MM.1S (cell line): ENCODE measurements around the gene CCDC43.
"Not testable (repeated sequence)": the region's sequence is repeated elsewhere in the genome, so short reads cannot be mapped to it uniquely, and the experiment has no call there.

Experiments
- DNase-seq: peaks from one replicate; pipeline ENCODE4 v3.0.0-alpha.2; 2015
- H2AFZ ChIP-seq: fragments of 300-600 bp; sonication (generic); 2 replicates; pipeline ENCODE4 v1.6.0; 2016; ENCODE audit warnings: antibody characterized with exemption, low read length
- H3F3A ChIP-seq: fragments of 300-600 bp; sonication (generic); 2 replicates; pipeline ENCODE4 v1.6.1; 2016; ENCODE audit warnings: mild to moderate bottlenecking, antibody characterized with exemption, low read length, moderate library complexity, mixed read lengths; ENCODE audit not compliant: insufficient read depth
- H3K27ac ChIP-seq: fragments of 300-600 bp; sonication (generic); 2 replicates; pipeline ENCODE4 v1.5.1; 2016; ENCODE audit warnings: mild to moderate bottlenecking, low read length
- H3K27me3 ChIP-seq: fragments of 300-600 bp; sonication (generic); replicated peaks from 2 replicates; pipeline ENCODE4 v1.6.0; 2016; ENCODE audit warnings: low read length; ENCODE audit not compliant: insufficient read depth
- H3K36me3 ChIP-seq: fragments of 300-600 bp; sonication (generic); replicated peaks from 2 replicates; pipeline ENCODE4 v1.6.1; 2016; ENCODE audit warnings: mild to moderate bottlenecking, low read length, mixed read lengths; ENCODE audit not compliant: insufficient read depth
- H3K4me1 ChIP-seq: fragments of 300-600 bp; sonication (generic); 2 replicates; pipeline ENCODE4 v1.6.1; 2016; ENCODE audit warnings: low read length, mixed read lengths
- H3K4me2 ChIP-seq: fragments of 300-600 bp; sonication (generic); 2 replicates; pipeline ENCODE4 v1.6.0; 2016; ENCODE audit warnings: low read depth, low read length
- H3K4me3 ChIP-seq: fragments of 300-600 bp; sonication (generic); 2 replicates; pipeline ENCODE4 v1.5.1; 2016; ENCODE audit warnings: low read length, mixed read lengths
- H3K79me2 ChIP-seq: fragments of 300-600 bp; sonication (generic); 2 replicates; pipeline ENCODE4 v1.6.1; 2016; ENCODE audit warnings: mixed run types, low read length, mixed read lengths
- H3K9ac ChIP-seq: fragments of 300-600 bp; sonication (generic); 2 replicates; pipeline ENCODE4 v1.6.1; 2016; ENCODE audit warnings: low read length, mixed read lengths
- H3K9me2 ChIP-seq: fragments of 300-600 bp; sonication (generic); replicated peaks from 2 replicates; pipeline ENCODE4 v1.6.1; 2016; ENCODE audit warnings: mild to moderate bottlenecking, low read length, mixed read lengths; ENCODE audit not compliant: insufficient read depth
- H3K9me3 ChIP-seq: fragments of 300-600 bp; sonication (generic); replicated peaks from 2 replicates; pipeline ENCODE4 v1.6.1; 2016; ENCODE audit warnings: mild to moderate bottlenecking, low read length, mixed read lengths; ENCODE audit not compliant: insufficient read depth
- H4K20me1 ChIP-seq: fragments of 300-600 bp; sonication (generic); 2 replicates; pipeline ENCODE4 v1.6.1; 2016; ENCODE audit warnings: mild to moderate bottlenecking, low read length, moderate library complexity, mixed read lengths; ENCODE audit not compliant: insufficient read depth
- CTCF ChIP-seq: fragments of 300-600 bp; sonication (generic); IDR thresholded peaks from 2 replicates; pipeline ENCODE4 v1.5.1; 2016; ENCODE audit warnings: antibody characterized with exemption, low read length, mixed read lengths
- EZH2 ChIP-seq: fragments of 300-600 bp; sonication (generic); optimal IDR thresholded peaks from 2 replicates; pipeline ENCODE3; 2017; ENCODE audit warnings: low read depth, mild to moderate bottlenecking, antibody characterized with exemption, low read length, mixed read lengths
- EZH2phosphoT487 ChIP-seq: fragments of 300-600 bp; sonication (generic); IDR thresholded peaks from 2 replicates; pipeline ENCODE4 v1.6.1; 2018; ENCODE audit warnings: antibody characterized with exemption, low read length

The CCDC43 gene

GRCh38 chr17:44719444-44719843 lies 29.9 kb upstream of the CCDC43 start:
- H3K9ac ChIP-seq, result no peak overlapping the region
- no peaks in the 10 kb centered on the region for H3K9me3 ChIP-seq
- no peaks in the 10 kb centered on the region for H3K9me2 ChIP-seq
- no peaks in the 10 kb centered on the region for H3K36me3 ChIP-seq
- H3K4me1 ChIP-seq, result no peaks in the 10 kb centered on the region
- no peak overlapping the region for H3K27ac ChIP-seq
- no peaks in the 10 kb centered on the region for H3F3A ChIP-seq
- DNase-seq, result no peak
- no peak overlapping the region for H3K4me2 ChIP-seq
- H4K20me1 ChIP-seq, result no peaks in the 10 kb centered on the region
- no peaks in the 10 kb centered on the region for H3K79me2 ChIP-seq
- no peak overlapping the region for H2AFZ ChIP-seq
- no peak overlapping the region for H3K4me3 ChIP-seq
- no peaks in the 10 kb centered on the region for H3K27me3 ChIP-seq
- TF ChIP-seq CTCF (no peak), EZH2 (no peak), EZH2phosphoT487 (no peak)

DNA sequence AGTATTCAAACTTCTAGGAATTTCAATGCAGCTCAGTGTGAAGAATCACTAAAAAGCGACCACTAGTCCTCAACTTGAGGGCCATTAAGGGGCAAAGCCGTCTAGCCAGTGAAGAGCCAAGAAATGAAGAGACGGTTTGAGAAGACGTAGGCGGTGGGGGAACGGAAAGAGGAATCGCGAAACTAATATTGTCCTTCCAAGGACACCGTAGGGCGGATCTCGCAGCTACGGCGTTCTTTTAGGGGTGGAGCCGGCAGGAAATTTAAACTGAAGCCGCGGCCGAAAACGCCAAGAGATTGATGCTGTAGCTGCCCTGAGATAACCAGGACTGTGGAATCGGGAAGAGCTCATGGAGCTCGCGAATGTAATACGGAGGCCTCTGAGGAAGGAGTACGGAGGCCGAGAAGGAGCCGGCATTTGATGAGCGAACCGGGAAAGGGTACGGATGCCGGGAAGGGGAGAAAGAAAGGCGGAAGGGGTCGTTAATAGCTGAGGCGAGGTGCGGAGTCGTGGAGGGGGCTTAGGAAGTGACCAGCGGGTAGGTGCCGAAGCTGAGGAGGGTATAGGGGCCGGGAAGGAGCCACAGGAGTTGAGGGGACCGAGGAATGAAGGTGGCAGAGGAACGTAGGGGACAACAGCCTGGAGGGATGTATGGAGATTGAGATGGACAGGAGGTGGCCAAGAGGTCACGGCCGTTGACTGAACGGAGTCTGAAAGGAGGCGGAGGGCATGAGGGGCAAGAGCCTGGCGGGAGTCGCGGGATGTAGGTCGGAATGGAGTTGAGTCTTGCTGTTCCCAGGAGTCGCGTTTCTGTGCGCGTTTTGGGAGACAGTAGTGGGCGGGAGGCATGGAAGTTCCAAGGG lies 19.1 kb upstream of the CCDC43 start, which contains the start of gene DBF4B:
Gene DBF4B (plus strand): TSS at position 265 of the 863 bp plus-strand sequence. CDS start 156 bp downstream, at position 421.
- H3K27me3 ChIP-seq, result no peaks in the 10 kb centered on the region
- peak within 1 kb of the TSS; percentile 63 for H3K9ac ChIP-seq
- peak within 1 kb of the TSS; percentile 93 for H3K4me3 ChIP-seq
- H3K4me1 ChIP-seq, result peaks cover 9% of the 10 kb centered on the region
- H3K79me2 ChIP-seq, result peaks cover 13% of the 10 kb centered on the region
- H3K9me2 ChIP-seq, result no peaks in the 10 kb centered on the region
- peak within 1 kb of the TSS; percentile 88 for H3K4me2 ChIP-seq
- H3F3A ChIP-seq, result no peaks in the 10 kb centered on the region
- H4K20me1 ChIP-seq, result no peaks in the 10 kb centered on the region
- TF ChIP-seq CTCF (no peak), EZH2phosphoT487 (no peak), EZH2 (no peak)
- H3K27ac ChIP-seq, result peak within 1 kb of the TSS; percentile 12; the same call in 1 of the 2 replicates
- H3K36me3 ChIP-seq, result no peaks in the 10 kb centered on the region
- peak; percentile 88 for DNase-seq
- H3K9me3 ChIP-seq, result no peaks in the 10 kb centered on the region
- peak within 1 kb of the TSS; percentile 98 for H2AFZ ChIP-seq

DNA sequence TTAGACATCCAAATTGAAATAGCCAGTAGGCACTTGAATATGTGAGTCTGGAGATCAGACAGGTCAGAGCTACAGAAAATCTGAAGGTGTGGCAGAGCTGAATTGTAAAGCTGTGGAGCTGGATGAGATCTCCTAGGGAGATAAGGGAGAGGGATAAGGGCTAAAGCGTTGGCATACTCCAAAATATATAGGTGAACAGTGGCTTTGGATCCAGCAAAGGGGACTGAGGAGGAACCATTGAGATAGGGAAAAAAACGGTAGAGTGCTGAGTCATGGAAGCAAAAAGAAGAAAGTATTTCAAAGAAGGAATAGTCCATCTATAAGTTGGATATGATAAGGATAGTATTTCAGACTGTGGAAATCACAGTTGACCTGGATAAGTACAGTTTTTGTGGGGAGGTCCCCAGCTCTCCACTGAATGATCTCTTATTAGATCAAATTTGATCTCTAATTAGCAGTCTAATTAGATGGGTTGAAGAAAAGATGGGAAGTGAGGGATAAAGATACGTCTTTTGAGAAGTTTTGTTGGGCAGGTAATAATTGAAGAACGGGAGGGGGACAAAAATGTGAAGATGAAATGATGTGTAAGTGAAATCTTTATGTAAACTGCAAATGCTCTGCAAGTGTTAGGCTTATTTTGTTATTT lies 18.3 kb upstream of the CCDC43 start:
- peak overlapping the region; percentile 63 for H3K9ac ChIP-seq
- no peak for TF ChIP-seq CTCF
- no peak for TF ChIP-seq EZH2
- no peak for TF ChIP-seq EZH2phosphoT487
- H3K4me3 ChIP-seq, result peak overlapping the region; percentile 93
- H3K27me3 ChIP-seq, result no peaks in the 10 kb centered on the region
- H3K9me2 ChIP-seq, result no peaks in the 10 kb centered on the region
- H3K27ac ChIP-seq, result peak overlapping the region; percentile 12; the same call in 1 of the 2 replicates
- no peaks in the 10 kb centered on the region for H3F3A ChIP-seq
- DNase-seq, result no peak
- peaks cover 9% of the 10 kb centered on the region for H3K4me1 ChIP-seq
- no peaks in the 10 kb centered on the region for H3K9me3 ChIP-seq
- peaks cover 13% of the 10 kb centered on the region for H3K79me2 ChIP-seq
- H3K4me2 ChIP-seq, result peak overlapping the region; percentile 88
- peak overlapping the region; percentile 98 for H2AFZ ChIP-seq
- no peaks in the 10 kb centered on the region for H4K20me1 ChIP-seq
- H3K36me3 ChIP-seq, result no peaks in the 10 kb centered on the region

DNA sequence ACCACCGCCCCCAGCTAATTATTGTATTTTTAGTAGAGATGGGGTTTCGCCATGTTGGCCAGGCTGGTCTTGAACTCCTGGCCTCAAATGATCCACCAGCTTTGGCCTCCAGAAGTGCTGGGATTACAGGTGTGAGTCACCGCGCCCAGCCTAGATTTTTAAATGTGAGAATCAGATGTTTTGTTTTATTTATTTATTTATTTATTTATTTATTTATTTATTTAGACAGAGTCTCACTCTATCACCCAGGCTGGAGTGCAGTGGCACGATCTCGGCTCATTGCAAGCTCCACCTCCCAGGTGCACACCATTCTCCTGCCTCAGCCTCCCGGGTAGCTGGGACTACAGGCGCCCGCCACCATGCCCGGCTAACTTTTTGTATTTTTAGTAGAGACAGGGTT lies 10.7 kb upstream of the CCDC43 start:
- not testable (repeated sequence) for H3K9ac ChIP-seq, H3K9me2 ChIP-seq

More for the DNA sequence above, 10.7 kb upstream of the CCDC43 start:
- H3K9me3 ChIP-seq, H3K4me2 ChIP-seq, H3K79me2 ChIP-seq, H3K36me3 ChIP-seq, H3F3A ChIP-seq, H4K20me1 ChIP-seq, H3K4me1 ChIP-seq, DNase-seq, H3K27ac ChIP-seq, H3K4me3 ChIP-seq, H2AFZ ChIP-seq, H3K27me3 ChIP-seq: not testable (repeated sequence)
